GM03348 (cell line): Measurements from ENCODE around the gene RMDN3.

Experiments used
- DNase-seq: peaks from one replicate; pipeline ENCODE4 v3.0.0; 2012; ENCODE audit warnings: low spot score

The RMDN3 gene

GRCh38 chr15:40772014-40772413 is 17.0 kb upstream of the RMDN3 start:
- DNase-seq = no peak

- no peak for DNase-seq
Observed at GRCh38 chr15:40771242-40771641, 16.2 kb upstream of the RMDN3 start.

GRCh38 chr15:40770147-40770721 is 15.2 kb upstream of the RMDN3 start:
- DNase-seq = no peak

GRCh38 chr15:40769274-40770146 is 14.5 kb upstream of the RMDN3 start, which contains the start of gene C15orf62:
Gene C15orf62 (plus strand): TSS chr15:40769980. CDS start chr15:40770496, 516 bp downstream.
- DNase-seq = no peak

GRCh38 chr15:40768521-40769273 is 13.6 kb upstream of the RMDN3 start:
- DNase-seq = no peak

GRCh38 chr15:40767838-40768500 is 12.9 kb upstream of the RMDN3 start:
- DNase-seq = no peak

GRCh38 chr15:40766906-40767837 is 12.1 kb upstream of the RMDN3 start:
- no peak for DNase-seq

- DNase-seq = peak; percentile 28
Observed at GRCh38 chr15:40766194-40766815, 11.3 kb upstream of the RMDN3 start.

GRCh38 chr15:40764629-40765103 is 9.6 kb upstream of the RMDN3 start:
- DNase-seq = no peak

GRCh38 chr15:40763801-40764628 is 9.0 kb upstream of the RMDN3 start, which contains the start of gene GCHFR:
Gene GCHFR (plus strand): TSS chr15:40764068. CDS start chr15:40764181, 113 bp downstream.
- DNase-seq = peak; percentile 89

- DNase-seq = peak; percentile 47
Observed at GRCh38 chr15:40762919-40763800, 8.1 kb upstream of the RMDN3 start.

GRCh38 chr15:40759961-40760360 is 4.9 kb upstream of the RMDN3 start:
- DNase-seq = no peak

GRCh38 chr15:40756938-40757337 is 1.9 kb upstream of the RMDN3 start:
- DNase-seq = no peak

GRCh38 chr15:40755812-40756208 is 756 bp upstream of the RMDN3 start:
- no peak for DNase-seq

GRCh38 chr15:40754574-40754882 is 526 bp downstream of the RMDN3 start:
- peak; percentile 56 for DNase-seq

- no peak for DNase-seq
Observed at GRCh38 chr15:40751745-40752144, 3.3 kb downstream of the RMDN3 start.

GRCh38 chr15:40750885-40751284 is 4.2 kb downstream of the RMDN3 start:
- no peak for DNase-seq

GRCh38 chr15:40749151-40749630 is 5.9 kb downstream of the RMDN3 start:
- no peak for DNase-seq
